Measurements from ENCODE around the gene RYR2.

The RYR2 gene

GRCh38 chr1:237226177-237226944 lies 184.4 kb downstream of the RYR2 start:
- no peak for TF ChIP-seq ISL1 (CRISPR knock-in tag; IDR thresholded peaks at IDR 0.05)
- TF ChIP-seq OSR1 (CRISPR knock-in tag; IDR thresholded peaks at IDR 0.05): no peak
- TF ChIP-seq TOX (CRISPR knock-in tag; IDR thresholded peaks at IDR 0.05; ENCODE audit: borderline replicate concordance): no peak
- TF ChIP-seq ESRRG (CRISPR knock-in tag; IDR thresholded peaks at IDR 0.05): no peak
- no peak for TF ChIP-seq BACH2 (CRISPR knock-in tag; IDR thresholded peaks at IDR 0.05; ENCODE audit: borderline replicate concordance)
- TF ChIP-seq ZFP3 (CRISPR knock-in tag; IDR thresholded peaks at IDR 0.05): no peak
- no peak for TF ChIP-seq SNAI2 (CRISPR knock-in tag; IDR thresholded peaks at IDR 0.05)
- no peak for TF ChIP-seq PPARA (CRISPR knock-in tag; IDR thresholded peaks at IDR 0.05; ENCODE audit: borderline replicate concordance)
- TF ChIP-seq ZNF70 (CRISPR knock-in tag; IDR thresholded peaks at IDR 0.05): no peak
- no peak for TF ChIP-seq ARNTL (CRISPR knock-in tag; IDR thresholded peaks at IDR 0.05; ENCODE audit: borderline replicate concordance, low read depth)
- TF ChIP-seq CSDC2 (CRISPR knock-in tag; IDR thresholded peaks at IDR 0.05): no peak
- TF ChIP-seq TCF4 (CRISPR knock-in tag; IDR thresholded peaks at IDR 0.05; ENCODE audit: borderline replicate concordance): no peak
- ATAC-seq: no peak

DNA sequence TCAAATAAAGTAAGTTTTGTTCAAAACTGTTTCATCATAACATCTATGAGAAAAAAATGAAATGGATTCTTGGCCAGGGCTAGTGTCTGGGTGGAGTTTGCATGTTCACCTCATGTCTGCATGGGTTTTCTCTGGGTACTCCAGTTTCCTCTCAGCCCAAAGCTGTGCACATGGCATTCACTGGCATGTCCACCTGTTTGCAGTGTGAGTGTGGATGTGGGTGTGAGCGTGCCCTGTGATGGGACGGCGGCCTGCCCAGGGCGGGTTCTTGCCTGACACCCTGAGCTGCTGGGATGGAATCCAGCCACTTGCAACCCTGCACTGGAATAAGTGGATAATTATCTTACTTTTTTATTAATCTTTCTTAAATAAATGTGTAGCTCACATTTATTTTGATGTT lies 185.5 kb downstream of the RYR2 start:
- ATAC-seq: no peak
- TF ChIP-seq PPARA (CRISPR knock-in tag; IDR thresholded peaks at IDR 0.05; ENCODE audit: borderline replicate concordance): no peak
- TF ChIP-seq, protein P1, sequence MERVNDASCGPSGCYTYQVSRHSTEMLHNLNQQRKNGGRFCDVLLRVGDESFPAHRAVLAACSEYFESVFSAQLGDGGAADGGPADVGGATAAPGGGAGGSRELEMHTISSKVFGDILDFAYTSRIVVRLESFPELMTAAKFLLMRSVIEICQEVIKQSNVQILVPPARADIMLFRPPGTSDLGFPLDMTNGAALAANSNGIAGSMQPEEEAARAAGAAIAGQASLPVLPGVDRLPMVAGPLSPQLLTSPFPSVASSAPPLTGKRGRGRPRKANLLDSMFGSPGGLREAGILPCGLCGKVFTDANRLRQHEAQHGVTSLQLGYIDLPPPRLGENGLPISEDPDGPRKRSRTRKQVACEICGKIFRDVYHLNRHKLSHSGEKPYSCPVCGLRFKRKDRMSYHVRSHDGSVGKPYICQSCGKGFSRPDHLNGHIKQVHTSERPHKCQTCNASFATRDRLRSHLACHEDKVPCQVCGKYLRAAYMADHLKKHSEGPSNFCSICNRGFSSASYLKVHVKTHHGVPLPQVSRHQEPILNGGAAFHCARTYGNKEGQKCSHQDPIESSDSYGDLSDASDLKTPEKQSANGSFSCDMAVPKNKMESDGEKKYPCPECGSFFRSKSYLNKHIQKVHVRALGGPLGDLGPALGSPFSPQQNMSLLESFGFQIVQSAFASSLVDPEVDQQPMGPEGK (CRISPR knock-in tag; IDR thresholded peaks at IDR 0.05; ENCODE audit: borderline replicate concordance): no peak
- TF ChIP-seq TCF4 (CRISPR knock-in tag; IDR thresholded peaks at IDR 0.05; ENCODE audit: borderline replicate concordance): no peak
- no peak for TF ChIP-seq ZNF8 (CRISPR knock-in tag; IDR thresholded peaks at IDR 0.05)
- no peak for TF ChIP-seq ZNF70 (CRISPR knock-in tag; IDR thresholded peaks at IDR 0.05)
- no peak for TF ChIP-seq ZC3H10 (CRISPR knock-in tag; IDR thresholded peaks at IDR 0.05)
- no peak for TF ChIP-seq POU6F1 (CRISPR knock-in tag; IDR thresholded peaks at IDR 0.05; ENCODE audit: borderline replicate concordance, low read depth)
- no peak for TF ChIP-seq ZFP30 (CRISPR knock-in tag; IDR thresholded peaks at IDR 0.05)
- TF ChIP-seq ISL1 (CRISPR knock-in tag; IDR thresholded peaks at IDR 0.05): no peak
- TF ChIP-seq CSDC2 (CRISPR knock-in tag; IDR thresholded peaks at IDR 0.05): no peak
- no peak for TF ChIP-seq RARB (CRISPR knock-in tag; IDR thresholded peaks at IDR 0.05)
- TF ChIP-seq TOX (CRISPR knock-in tag; IDR thresholded peaks at IDR 0.05; ENCODE audit: borderline replicate concordance): no peak
- no peak for TF ChIP-seq ZNF565 (CRISPR knock-in tag; conservative IDR thresholded peaks at IDR 0.05; ENCODE audit: low read depth)
- no peak for TF ChIP-seq ESRRG (CRISPR knock-in tag; IDR thresholded peaks at IDR 0.05)
- no peak for TF ChIP-seq CSRNP3 (CRISPR knock-in tag; IDR thresholded peaks at IDR 0.05)
- TF ChIP-seq OSR1 (CRISPR knock-in tag; IDR thresholded peaks at IDR 0.05): no peak
- no peak for TF ChIP-seq TSHZ2 (CRISPR knock-in tag; IDR thresholded peaks at IDR 0.05)
- no peak for TF ChIP-seq ZFP3 (CRISPR knock-in tag; IDR thresholded peaks at IDR 0.05)
- TF ChIP-seq GLIS3 (CRISPR knock-in tag; IDR thresholded peaks at IDR 0.05): no peak
- no peak for TF ChIP-seq ARNTL (CRISPR knock-in tag; IDR thresholded peaks at IDR 0.05; ENCODE audit: borderline replicate concordance, low read depth)

DNA sequence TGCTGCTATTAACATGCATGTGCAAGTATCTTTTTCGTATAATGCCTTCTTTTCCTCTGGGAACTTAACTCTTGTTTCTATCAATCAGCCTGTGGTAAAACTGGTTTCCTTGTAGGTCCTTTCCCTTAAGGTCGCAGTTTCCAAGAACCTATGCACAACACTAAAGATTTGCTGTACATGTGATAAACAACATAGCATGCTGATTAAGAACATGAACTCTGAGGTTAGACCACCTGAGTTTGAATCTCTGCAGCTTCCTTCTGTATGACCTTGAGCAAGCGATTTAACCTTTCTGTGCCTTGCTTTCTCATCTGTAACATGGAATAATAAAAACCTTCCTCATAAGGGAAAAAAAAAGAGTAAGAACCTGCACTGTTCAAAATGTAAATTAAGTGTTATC lies 186.4 kb downstream of the RYR2 start:
- no peak for ATAC-seq
- no peak for TF ChIP-seq TOX (CRISPR knock-in tag; IDR thresholded peaks at IDR 0.05; ENCODE audit: borderline replicate concordance)
- TF ChIP-seq ISL1 (CRISPR knock-in tag; IDR thresholded peaks at IDR 0.05): no peak
- no peak for TF ChIP-seq POU6F1 (CRISPR knock-in tag; IDR thresholded peaks at IDR 0.05; ENCODE audit: borderline replicate concordance, low read depth)
- no peak for TF ChIP-seq ZNF8 (CRISPR knock-in tag; IDR thresholded peaks at IDR 0.05)
- TF ChIP-seq ZNF70 (CRISPR knock-in tag; IDR thresholded peaks at IDR 0.05): no peak
- no peak for TF ChIP-seq CREB5 (CRISPR knock-in tag; IDR thresholded peaks at IDR 0.05; ENCODE audit: low read depth)
- TF ChIP-seq GLIS3 (CRISPR knock-in tag; IDR thresholded peaks at IDR 0.05): no peak
- TF ChIP-seq BACH2 (CRISPR knock-in tag; IDR thresholded peaks at IDR 0.05; ENCODE audit: borderline replicate concordance): no peak
- no peak for TF ChIP-seq CSRNP3 (CRISPR knock-in tag; IDR thresholded peaks at IDR 0.05)
- no peak for TF ChIP-seq ZNF565 (CRISPR knock-in tag; conservative IDR thresholded peaks at IDR 0.05; ENCODE audit: low read depth)
- TF ChIP-seq ZC3H10 (CRISPR knock-in tag; IDR thresholded peaks at IDR 0.05): no peak
